Neuronal stem cell (in vitro differentiated cells): ENCODE data around the gene PALMD.

Source experiments
- DNase-seq: peaks from one replicate; pipeline ENCODE4 v3.0.0-alpha.2; 2013; ENCODE audit warnings: low spot score
- H2AFZ ChIP-seq: one replicate; pipeline ENCODE4 v1.6.1; 2013; ENCODE audit warnings: mild to moderate bottlenecking, low read length, inconsistent platforms
- H2AK5ac ChIP-seq: 2 replicates; pipeline ENCODE4 v1.6.1; 2013; ENCODE audit warnings: low read depth, mild to moderate bottlenecking, inconsistent platforms, low read length, moderate library complexity, mixed read lengths
- H2BK120ac ChIP-seq: 2 replicates; pipeline ENCODE4 v1.6.1; 2013; ENCODE audit warnings: low read depth, mild to moderate bottlenecking, inconsistent platforms, low read length, moderate library complexity, mixed read lengths
- H2BK12ac ChIP-seq: one replicate; pipeline ENCODE4 v1.6.1; 2013; ENCODE audit warnings: low read length, inconsistent platforms
- H2BK15ac ChIP-seq: 2 replicates; pipeline ENCODE4 v1.6.1; 2013; ENCODE audit warnings: mild to moderate bottlenecking, low read length, inconsistent platforms, mixed read lengths
- H2BK5ac ChIP-seq: one replicate; pipeline ENCODE4 v1.6.1; 2013; ENCODE audit warnings: inconsistent platforms, mild to moderate bottlenecking, low read length, moderate library complexity
- H3K14ac ChIP-seq: one replicate; pipeline ENCODE4 v1.6.1; 2013; ENCODE audit warnings: low read length, inconsistent platforms
- H3K18ac ChIP-seq: 2 replicates; pipeline ENCODE4 v1.6.1; 2013; ENCODE audit warnings: low read length, inconsistent platforms
- H3K23ac ChIP-seq: 2 replicates; pipeline ENCODE4 v1.6.1; 2013; ENCODE audit warnings: low read depth, mild to moderate bottlenecking, mixed read lengths, low read length, inconsistent platforms; ENCODE audit not compliant: poor library complexity
- H3K27ac ChIP-seq: replicated peaks from 3 replicates; pipeline ENCODE4 v1.5.1; 2013; ENCODE audit warnings: low read length, inconsistent platforms
- H3K27me3 ChIP-seq, 3 experiments: 2 replicates each; pipeline ENCODE4 v1.6.1; 2013; ENCODE audit warnings: low read length in 3 of 3, mild to moderate bottlenecking in 2 of 3, inconsistent platforms in 1 of 3, low read depth in 1 of 3, mixed read lengths in 1 of 3, moderate library complexity in 1 of 3; ENCODE audit not compliant: control insufficient read depth in 3 of 3, insufficient read depth in 3 of 3
- H3K36me3 ChIP-seq, 2 donors: replicated peaks in 1 of 2; 2 replicates each; pipeline ENCODE4 v1.6.1; 2013; ENCODE audit warnings: low read length in 2 of 2; ENCODE audit not compliant: control insufficient read depth in 2 of 2, insufficient read depth in 2 of 2
- H3K4ac ChIP-seq: 2 replicates; pipeline ENCODE4 v1.6.1; 2013; ENCODE audit warnings: inconsistent platforms, mild to moderate bottlenecking, low read length, moderate library complexity
- H3K4me1 ChIP-seq, 2 donors: 1 replicate in 1 of 2; 2 replicates in 1 of 2; pipeline ENCODE4 v1.6.1; 2013; ENCODE audit warnings: low read length in 2 of 2, low read depth in 1 of 2; ENCODE audit not compliant: control insufficient read depth in 2 of 2, insufficient read depth in 1 of 2
- H3K4me2 ChIP-seq: one replicate; pipeline ENCODE4 v1.6.1; 2013; ENCODE audit warnings: mild to moderate bottlenecking, low read length, inconsistent platforms; ENCODE audit not compliant: insufficient read depth, poor library complexity, severe bottlenecking
- H3K4me3 ChIP-seq, 2 donors: 2 replicates each; pipeline ENCODE4 v1.5.1; 2013; ENCODE audit warnings: low read length in 2 of 2, mild to moderate bottlenecking in 2 of 2, inconsistent platforms in 1 of 2, moderate library complexity in 1 of 2
- H3K79me1 ChIP-seq: one replicate; pipeline ENCODE4 v1.6.1; 2013; ENCODE audit warnings: low read depth, mild to moderate bottlenecking, inconsistent platforms, low read length, moderate library complexity
- H3K9ac ChIP-seq: one replicate; pipeline ENCODE4 v1.6.1; 2013; ENCODE audit warnings: mild to moderate bottlenecking, low read depth, low read length, inconsistent platforms; ENCODE audit not compliant: poor library complexity
- H3K9me3 ChIP-seq, 2 donors: replicated peaks in 1 of 2; 2 replicates each; pipeline versions ENCODE3 to v1.6.1; 2013; ENCODE audit warnings: low read length in 2 of 2, mild to moderate bottlenecking in 2 of 2, inconsistent platforms in 1 of 2, low read depth in 1 of 2, mixed read lengths in 1 of 2, moderate library complexity in 1 of 2; ENCODE audit not compliant: control insufficient read depth in 2 of 2, insufficient read depth in 1 of 2
- H4K8ac ChIP-seq: one replicate; pipeline ENCODE4 v1.6.1; 2013; ENCODE audit warnings: low read depth, mild to moderate bottlenecking, inconsistent platforms, low read length, moderate library complexity
- H4K91ac ChIP-seq: one replicate; pipeline ENCODE4 v1.6.1; 2013; ENCODE audit warnings: low read length, low read depth, mild to moderate bottlenecking, inconsistent platforms; ENCODE audit not compliant: poor library complexity
- WGBS, 2 donors: extraction: QIAGEN DNeasy Blood & Tissue Kit; methylation state at CpG; one replicate each; pipeline ENCODE4 v1.1.7; 2013; ENCODE audit warnings: missing lambda C conversion rate in 2 of 2, mixed read lengths in 1 of 2; ENCODE audit not compliant: insufficient read length in 2 of 2, insufficient replicate concordance in 1 of 2; ENCODE audit errors: extremely low coverage in 2 of 2; 5-methylcytosine and 5-hydroxymethylcytosine counted together

Gene PALMD

GRCh38 chr1:99696616-99697015 lies 50.7 kb downstream of the PALMD start:
- H3K36me3 ChIP-seq: no peaks in the 10 kb centered on the region
- no peak overlapping the region for H2BK15ac ChIP-seq
- no CpG with 5 or more reads among the region's 2 CpGs for WGBS, 2 donors
- H3K4me1 ChIP-seq: no peaks in the 10 kb centered on the region
- no peak overlapping the region for H3K14ac ChIP-seq
- no peak overlapping the region for H2BK12ac ChIP-seq
- no peak overlapping the region for H3K27ac ChIP-seq
- no peak overlapping the region for H3K23ac ChIP-seq
- no peak overlapping the region for H3K4me2 ChIP-seq
- H3K4ac ChIP-seq: no peak overlapping the region
- no peak for DNase-seq
- H2BK5ac ChIP-seq: no peak overlapping the region
- H3K79me1 ChIP-seq: no peaks in the 10 kb centered on the region
- no peak overlapping the region for H2BK120ac ChIP-seq
- H4K91ac ChIP-seq: no peak overlapping the region
- H2AK5ac ChIP-seq: no peak overlapping the region
- H3K18ac ChIP-seq: no peak overlapping the region
- no peak overlapping the region for H3K9ac ChIP-seq
- H4K8ac ChIP-seq: no peak overlapping the region
- H3K4me3 ChIP-seq: no peak overlapping the region
- no peak overlapping the region for H2AFZ ChIP-seq
- H3K27me3 ChIP-seq: no peaks in the 10 kb centered on the region
- peaks cover 0 to 5% of the 10 kb centered on the region in 2 donors for H3K9me3 ChIP-seq

GRCh38 chr1:99697580-99697979 lies 51.7 kb downstream of the PALMD start:
- no peaks in the 10 kb centered on the region for H3K36me3 ChIP-seq
- no peaks in the 10 kb centered on the region for H3K79me1 ChIP-seq
- no peak overlapping the region for H2BK120ac ChIP-seq
- no peak overlapping the region for H2BK15ac ChIP-seq
- no peak overlapping the region for H3K9ac ChIP-seq
- H3K18ac ChIP-seq: no peak overlapping the region
- DNase-seq: no peak
- H3K27me3 ChIP-seq: no peaks in the 10 kb centered on the region
- peaks cover 0 to 5% of the 10 kb centered on the region in 2 donors for H3K9me3 ChIP-seq
- no peak overlapping the region for H4K8ac ChIP-seq
- no peak overlapping the region for H3K14ac ChIP-seq
- no peak overlapping the region for H3K4me2 ChIP-seq
- no CpG with 5 or more reads among the region's 1 CpG for WGBS, 2 donors
- no peaks in the 10 kb centered on the region for H3K4me1 ChIP-seq
- H3K23ac ChIP-seq: no peak overlapping the region
- H3K4ac ChIP-seq: no peak overlapping the region
- H2AK5ac ChIP-seq: no peak overlapping the region
- no peak overlapping the region for H3K4me3 ChIP-seq
- no peak overlapping the region for H2BK12ac ChIP-seq
- H2AFZ ChIP-seq: no peak overlapping the region
- no peak overlapping the region for H4K91ac ChIP-seq
- no peak overlapping the region for H2BK5ac ChIP-seq
- H3K27ac ChIP-seq: no peak overlapping the region

- WGBS, 2 donors: no CpG with 5 or more reads among the region's 3 CpGs
- no peak overlapping the region for H3K27ac ChIP-seq
These were observed 54.1 kb downstream of the PALMD start for GRCh38 chr1:99700020-99700419.

GRCh38 chr1:99702221-99702620 lies 56.3 kb downstream of the PALMD start:
- Histone ChIP-seq H3K4me1 (no peaks in the 10 kb centered on the region), H3K18ac (no peak overlapping the region), H3K79me1 (no peaks in the 10 kb centered on the region), H3K23ac (no peak overlapping the region), H3K4ac (no peak overlapping the region), H2BK15ac (no peak overlapping the region), H2BK120ac (no peak overlapping the region), H3K4me2 (no peak overlapping the region), H3K14ac (no peak overlapping the region), H2AFZ (no peak overlapping the region), H4K8ac (no peak overlapping the region), H2BK5ac (no peak overlapping the region), H3K4me3 (no peak overlapping the region), H3K27ac (no peak overlapping the region), H4K91ac (no peak overlapping the region), H2AK5ac (no peak overlapping the region), H2BK12ac (no peak overlapping the region), H3K27me3 (no peaks in the 10 kb centered on the region), H3K36me3 (no peaks in the 10 kb centered on the region), H3K9me3 (peaks cover 2 to 5% of the 10 kb centered on the region in 2 donors), H3K9ac (no peak overlapping the region)
- DNase-seq: no peak

More at GRCh38 chr1:99700020-99700419, 54.1 kb downstream of the PALMD start:
- Histone ChIP-seq H2BK15ac (no peak overlapping the region), H3K79me1 (no peaks in the 10 kb centered on the region), H3K4me3 (no peak overlapping the region), H2BK5ac (no peak overlapping the region), H3K18ac (no peak overlapping the region), H2BK120ac (no peak overlapping the region), H3K27me3 (no peaks in the 10 kb centered on the region), H3K4ac (no peak overlapping the region), H4K91ac (no peak overlapping the region), H3K9me3 (peaks cover 2 to 5% of the 10 kb centered on the region in 2 donors), H3K14ac (no peak overlapping the region), H3K23ac (no peak overlapping the region), H2AFZ (no peak overlapping the region), H4K8ac (no peak overlapping the region), H2AK5ac (no peak overlapping the region), H2BK12ac (no peak overlapping the region), H3K9ac (no peak overlapping the region), H3K4me1 (no peaks in the 10 kb centered on the region), H3K4me2 (no peak overlapping the region), H3K36me3 (no peaks in the 10 kb centered on the region)
- no peak for DNase-seq
